ENCODE measurements around the gene TTLL13.

TTLL13 gene, protein sequence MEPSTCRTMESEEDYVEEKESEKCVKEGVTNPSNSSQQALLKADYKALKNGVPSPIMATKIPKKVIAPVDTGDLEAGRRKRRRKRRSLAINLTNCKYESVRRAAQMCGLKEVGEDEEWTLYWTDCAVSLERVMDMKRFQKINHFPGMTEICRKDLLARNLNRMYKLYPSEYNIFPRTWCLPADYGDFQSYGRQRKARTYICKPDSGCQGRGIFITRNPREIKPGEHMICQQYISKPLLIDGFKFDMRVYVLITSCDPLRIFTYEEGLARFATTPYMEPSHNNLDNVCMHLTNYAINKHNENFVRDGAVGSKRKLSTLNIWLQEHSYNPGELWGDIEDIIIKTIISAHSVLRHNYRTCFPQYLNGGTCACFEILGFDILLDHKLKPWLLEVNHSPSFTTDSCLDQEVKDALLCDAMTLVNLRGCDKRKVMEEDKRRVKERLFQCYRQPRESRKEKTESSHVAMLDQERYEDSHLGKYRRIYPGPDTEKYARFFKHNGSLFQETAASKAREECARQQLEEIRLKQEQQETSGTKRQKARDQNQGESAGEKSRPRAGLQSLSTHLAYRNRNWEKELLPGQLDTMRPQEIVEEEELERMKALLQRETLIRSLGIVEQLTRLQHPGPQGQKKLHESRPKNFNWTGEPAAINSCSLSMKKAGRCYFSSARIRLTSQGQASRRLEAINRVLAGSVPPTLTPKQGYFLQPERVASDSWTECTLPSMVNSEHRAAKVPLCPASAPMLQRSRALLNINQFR

DNA sequence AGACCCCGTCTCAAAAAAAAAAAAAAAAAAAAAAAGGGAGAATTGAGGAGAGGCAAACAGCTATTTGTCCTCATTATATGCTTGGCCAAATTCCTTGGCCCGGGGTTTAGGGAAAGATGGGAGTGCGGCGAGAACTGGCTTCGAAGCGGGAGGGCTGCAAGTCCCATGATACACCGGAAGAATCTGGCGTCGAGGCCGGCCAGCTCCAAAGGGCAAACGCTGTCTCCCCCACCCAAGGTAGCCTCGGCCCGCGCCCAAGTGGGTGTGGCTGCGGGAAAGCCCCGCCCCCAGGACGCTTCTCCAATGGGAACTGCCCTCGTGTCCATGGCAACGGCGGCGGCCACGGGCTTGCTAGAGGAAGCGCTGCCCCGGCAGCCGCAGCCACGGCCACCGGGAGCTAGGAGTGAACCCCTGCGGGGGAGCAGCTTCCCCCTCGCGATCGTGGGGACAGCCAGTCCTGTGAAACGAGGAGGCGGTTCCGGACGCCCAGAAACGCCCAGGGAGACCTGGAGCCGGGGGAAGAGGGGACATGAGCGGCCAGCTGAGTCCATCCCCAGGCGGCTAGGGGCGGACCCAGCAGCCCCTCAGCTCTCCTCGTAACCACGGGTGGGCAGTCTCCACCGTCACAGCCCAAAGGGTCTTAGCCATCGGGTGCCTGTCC, at the start of gene TTLL13:
Gene TTLL13, plus strand, starts transcription at position 354 of the 661 bp plus-strand sequence. CDS start 1,075 bp downstream, outside the sequence.
- Histone ChIP-seq H3K9me3 (ENCODE audit: low read length) (no peaks in the 10 kb centered on the region), H3K4me3 (ENCODE audit: low read depth in 1 of 2, low read length in 2 of 2) (peak within 1 kb of the TSS; percentile 65 to 68), H3K9ac (ENCODE audit: low read length) (no peak within 1 kb of the TSS), H3K27ac (ENCODE audit: low read depth, low read length) (no peak within 1 kb of the TSS), H3K36me3 (ENCODE audit: insufficient read depth, low read length) (no peaks in the 10 kb centered on the region), H3K4me1 (ENCODE audit: insufficient read depth, low read length) (peaks cover 9% of the 10 kb centered on the region), H3K27me3 (ENCODE audit: control insufficient read depth in 1 of 2, insufficient read depth in 2 of 2, low read length in 2 of 2) (no peaks in the 10 kb centered on the region)

DNA sequence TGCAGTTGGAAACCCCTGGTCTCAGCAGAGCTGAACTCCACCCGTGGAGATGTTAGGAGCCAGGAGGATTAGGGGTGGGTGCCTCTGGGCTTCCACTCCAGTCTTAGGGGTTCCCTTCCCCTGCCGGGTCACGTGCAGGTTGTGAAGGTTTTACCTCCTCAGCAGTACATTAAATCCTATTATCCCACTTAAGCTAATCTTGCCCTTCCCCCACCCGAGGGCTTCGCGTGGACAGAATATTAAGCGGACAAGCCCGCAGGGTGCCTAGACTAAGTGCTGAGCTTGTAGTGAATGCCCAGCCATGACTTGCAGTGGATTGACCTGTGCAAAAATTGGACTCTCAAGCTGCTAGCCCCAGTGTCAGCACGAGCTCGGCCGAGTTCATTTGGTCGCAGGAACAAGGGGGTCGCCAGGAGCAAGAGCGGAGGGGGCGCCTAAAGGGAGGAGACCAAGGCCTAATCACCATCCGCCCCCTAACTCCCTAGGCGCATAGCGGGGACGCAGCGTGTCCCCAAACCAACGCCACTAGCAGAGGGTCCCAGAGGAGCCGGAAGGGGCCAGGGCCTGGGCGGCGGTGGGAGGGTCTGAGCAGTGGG, 48.7 kb upstream of the TTLL13 start:
- H3K4me1 ChIP-seq (ENCODE audit: insufficient read depth, low read length), result peaks cover 37% of the 10 kb centered on the region
- peak overlapping the region; percentile 66 for H3K9ac ChIP-seq (ENCODE audit: low read length)

DNA sequence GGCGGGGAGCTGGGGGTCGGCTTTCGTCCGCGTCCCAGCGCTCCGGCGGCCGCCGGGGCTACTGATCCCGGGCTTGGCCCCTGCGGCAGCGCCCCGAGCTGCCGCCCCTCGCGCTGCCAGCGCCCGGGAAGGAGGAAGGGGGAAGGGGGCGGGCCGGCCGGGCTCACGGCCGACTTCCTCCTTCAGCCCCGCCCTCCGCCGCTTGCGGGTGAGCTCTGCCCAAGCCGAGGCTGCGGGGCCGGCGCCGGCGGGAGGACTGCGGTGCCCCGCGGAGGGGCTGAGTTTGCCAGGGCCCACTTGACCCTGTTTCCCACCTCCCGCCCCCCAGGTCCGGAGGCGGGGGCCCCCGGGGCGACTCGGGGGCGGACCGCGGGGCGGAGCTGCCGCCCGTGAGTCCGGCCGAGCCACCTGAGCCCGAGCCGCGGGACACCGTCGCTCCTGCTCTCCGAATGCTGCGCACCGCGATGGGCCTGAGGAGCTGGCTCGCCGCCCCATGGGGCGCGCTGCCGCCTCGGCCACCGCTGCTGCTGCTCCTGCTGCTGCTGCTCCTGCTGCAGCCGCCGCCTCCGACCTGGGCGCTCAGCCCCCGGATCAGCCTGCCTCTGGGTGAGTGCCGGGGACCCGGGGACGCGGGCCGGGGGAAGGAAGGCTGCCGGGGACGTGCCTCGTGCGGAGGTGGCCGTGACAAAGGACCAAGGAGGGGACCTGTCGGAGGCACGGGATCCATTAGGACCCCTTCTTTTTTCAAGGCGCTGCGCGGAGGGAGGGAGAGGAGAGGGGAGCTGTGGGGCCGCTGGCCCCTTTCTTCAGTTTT, 48.0 kb upstream of the TTLL13 start, which contains the start of gene SEMA4B:
Gene SEMA4B, plus strand, starts transcription at position 201 of the 814 bp plus-strand sequence. Its CDS starts 249 bp downstream, at position 450.
- Histone ChIP-seq H3K9ac (ENCODE audit: low read length) (peak within 1 kb of the TSS; percentile 84), H3K9me3 (ENCODE audit: low read length) (no peaks in the 10 kb centered on the region)

More for the DNA sequence above, 48.7 kb upstream of the TTLL13 start:
- H3K9me3 ChIP-seq (ENCODE audit: low read length), result no peaks in the 10 kb centered on the region
- H3K4me3 ChIP-seq (ENCODE audit: low read depth in 1 of 2, low read length in 2 of 2), result peak overlapping the region; percentile 86 to 99
- H3K27ac ChIP-seq (ENCODE audit: low read depth, low read length), result peak overlapping the region; percentile 90
- H3K36me3 ChIP-seq (ENCODE audit: insufficient read depth, low read length), result peaks cover 10% of the 10 kb centered on the region
- H3K27me3 ChIP-seq (ENCODE audit: control insufficient read depth in 1 of 2, insufficient read depth in 2 of 2, low read length in 2 of 2), result no peaks in the 10 kb centered on the region

DNA sequence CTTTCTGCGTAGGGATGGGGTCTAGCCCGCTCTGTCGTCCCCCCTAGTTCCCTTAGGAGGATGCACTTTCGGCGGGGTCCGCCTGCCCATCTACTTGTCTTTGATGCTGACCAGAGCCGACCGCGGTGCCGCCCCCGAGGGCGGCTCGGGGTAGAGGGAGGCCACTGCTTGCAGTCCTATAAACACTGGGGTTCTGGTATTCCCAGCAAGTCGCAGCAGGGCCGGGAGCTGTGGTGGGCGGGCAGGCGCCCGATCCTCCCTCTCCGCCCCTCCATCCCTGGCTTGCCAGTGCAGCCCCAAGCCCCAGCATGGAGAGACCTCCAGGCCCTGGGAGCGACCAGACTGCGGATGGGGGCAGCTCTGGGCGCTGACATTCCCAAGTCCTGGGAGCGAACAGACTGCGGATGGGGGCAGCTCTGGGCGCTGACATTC, 47.4 kb upstream of the TTLL13 start:
- Histone ChIP-seq H3K9ac (ENCODE audit: low read length) (peak overlapping the region; percentile 84), H3K4me3 (ENCODE audit: low read depth in 1 of 2, low read length in 2 of 2) (peak overlapping the region; percentile 86 to 99), H3K9me3 (ENCODE audit: low read length) (no peaks in the 10 kb centered on the region), H3K36me3 (ENCODE audit: insufficient read depth, low read length) (peaks cover 15% of the 10 kb centered on the region), H3K4me1 (ENCODE audit: insufficient read depth, low read length) (peaks cover 47% of the 10 kb centered on the region), H3K27ac (ENCODE audit: low read depth, low read length) (peak overlapping the region; percentile 90), H3K27me3 (ENCODE audit: control insufficient read depth in 1 of 2, insufficient read depth in 2 of 2, low read length in 2 of 2) (no peaks in the 10 kb centered on the region)

More for the DNA sequence above, 48.0 kb upstream of the TTLL13 start, which contains the start of gene SEMA4B:
- H3K27me3 ChIP-seq (ENCODE audit: control insufficient read depth in 1 of 2, insufficient read depth in 2 of 2, low read length in 2 of 2), result no peaks in the 10 kb centered on the region
- H3K27ac ChIP-seq (ENCODE audit: low read depth, low read length), result peak within 1 kb of the TSS; percentile 90
- H3K4me3 ChIP-seq (ENCODE audit: low read depth in 1 of 2, low read length in 2 of 2), result peak within 1 kb of the TSS; percentile 86 to 99
- H3K36me3 ChIP-seq (ENCODE audit: insufficient read depth, low read length), result peaks cover 9% of the 10 kb centered on the region
- H3K4me1 ChIP-seq (ENCODE audit: insufficient read depth, low read length), result peaks cover 44% of the 10 kb centered on the region

DNA sequence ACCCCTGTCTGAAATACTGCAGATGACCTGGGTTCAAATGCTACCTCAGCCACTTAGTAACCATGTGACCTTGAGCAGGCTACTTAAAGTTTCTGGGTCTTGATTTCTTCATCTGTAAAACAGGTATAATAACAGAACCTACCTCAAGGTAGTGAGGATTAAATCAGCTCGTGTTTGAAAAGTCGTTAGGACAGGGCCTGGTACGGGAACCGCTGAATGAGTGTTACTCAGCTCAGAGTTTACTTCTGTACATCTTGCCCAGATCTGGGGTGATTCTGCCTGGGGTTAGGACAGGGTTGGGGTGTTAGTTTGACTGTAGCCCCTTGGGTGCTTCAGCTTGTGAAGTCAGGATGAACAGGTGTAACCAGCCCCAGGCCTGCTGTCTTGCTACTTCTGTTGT, 46.4 kb upstream of the TTLL13 start:
- H3K4me1 ChIP-seq (ENCODE audit: insufficient read depth, low read length), result peaks cover 51% of the 10 kb centered on the region
- peak overlapping the region; percentile 86 to 99 for H3K4me3 ChIP-seq (ENCODE audit: low read depth in 1 of 2, low read length in 2 of 2)
- H3K27me3 ChIP-seq (ENCODE audit: control insufficient read depth in 1 of 2, insufficient read depth in 2 of 2, low read length in 2 of 2), result no peaks in the 10 kb centered on the region
- H3K36me3 ChIP-seq (ENCODE audit: insufficient read depth, low read length), result peaks cover 18% of the 10 kb centered on the region
- no peaks in the 10 kb centered on the region for H3K9me3 ChIP-seq (ENCODE audit: low read length)
- H3K27ac ChIP-seq (ENCODE audit: low read depth, low read length), result peak overlapping the region; percentile 90
- peak overlapping the region; percentile 84 for H3K9ac ChIP-seq (ENCODE audit: low read length)

DNA sequence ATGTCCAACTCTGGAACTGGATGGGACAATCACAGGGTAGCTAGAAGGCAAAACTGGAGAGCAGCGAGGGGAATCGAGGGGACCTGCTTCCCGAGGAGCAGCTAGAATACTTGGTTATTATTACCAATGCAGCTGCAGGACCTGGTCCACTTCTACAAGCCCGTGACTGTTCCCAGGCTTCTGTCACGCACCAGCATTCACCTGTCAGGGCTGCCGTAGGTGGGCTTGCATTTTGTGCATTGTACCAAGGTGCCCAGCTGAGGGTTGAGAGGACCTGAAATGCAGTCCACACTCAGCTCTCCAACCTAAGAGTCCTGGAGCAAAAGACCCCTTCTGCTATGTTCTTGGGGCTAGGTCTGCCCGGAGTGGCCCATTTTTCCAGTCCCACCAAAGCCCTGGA, 45.9 kb upstream of the TTLL13 start:
- Histone ChIP-seq H3K36me3 (ENCODE audit: insufficient read depth, low read length) (peaks cover 18% of the 10 kb centered on the region), H3K4me3 (ENCODE audit: low read depth in 1 of 2, low read length in 2 of 2) (no peak overlapping the region), H3K27me3 (ENCODE audit: control insufficient read depth in 1 of 2, insufficient read depth in 2 of 2, low read length in 2 of 2) (no peaks in the 10 kb centered on the region), H3K9ac (ENCODE audit: low read length) (no peak overlapping the region), H3K9me3 (ENCODE audit: low read length) (no peaks in the 10 kb centered on the region), H3K27ac (ENCODE audit: low read depth, low read length) (no peak overlapping the region), H3K4me1 (ENCODE audit: insufficient read depth, low read length) (peaks cover 51% of the 10 kb centered on the region)

DNA sequence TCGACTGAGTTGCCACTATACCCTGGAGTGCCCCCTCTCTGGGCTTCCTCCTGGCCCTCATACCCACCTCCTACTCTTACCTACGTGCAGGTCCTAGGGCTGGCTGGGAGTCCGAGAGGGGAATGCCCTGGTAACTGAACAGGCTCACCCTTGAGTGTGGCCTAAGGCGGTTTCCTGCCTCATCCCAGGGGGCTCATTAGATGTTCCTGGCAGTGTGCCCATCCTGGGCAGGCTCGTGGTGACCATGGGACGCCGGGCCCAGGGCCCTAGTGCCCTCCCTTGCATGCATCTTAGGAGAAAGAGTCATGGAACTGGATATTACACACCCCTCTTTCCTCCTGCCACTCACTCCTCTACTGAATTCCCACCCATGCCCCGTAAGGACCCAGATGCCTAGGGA, 45.4 kb upstream of the TTLL13 start:
- Histone ChIP-seq H3K9me3 (ENCODE audit: low read length) (no peaks in the 10 kb centered on the region), H3K9ac (ENCODE audit: low read length) (no peak overlapping the region), H3K4me1 (ENCODE audit: insufficient read depth, low read length) (peaks cover 51% of the 10 kb centered on the region), H3K36me3 (ENCODE audit: insufficient read depth, low read length) (peaks cover 18% of the 10 kb centered on the region), H3K27me3 (ENCODE audit: control insufficient read depth in 1 of 2, insufficient read depth in 2 of 2, low read length in 2 of 2) (no peaks in the 10 kb centered on the region), H3K4me3 (ENCODE audit: low read depth in 1 of 2, low read length in 2 of 2) (no peak overlapping the region), H3K27ac (ENCODE audit: low read depth, low read length) (no peak overlapping the region)

DNA sequence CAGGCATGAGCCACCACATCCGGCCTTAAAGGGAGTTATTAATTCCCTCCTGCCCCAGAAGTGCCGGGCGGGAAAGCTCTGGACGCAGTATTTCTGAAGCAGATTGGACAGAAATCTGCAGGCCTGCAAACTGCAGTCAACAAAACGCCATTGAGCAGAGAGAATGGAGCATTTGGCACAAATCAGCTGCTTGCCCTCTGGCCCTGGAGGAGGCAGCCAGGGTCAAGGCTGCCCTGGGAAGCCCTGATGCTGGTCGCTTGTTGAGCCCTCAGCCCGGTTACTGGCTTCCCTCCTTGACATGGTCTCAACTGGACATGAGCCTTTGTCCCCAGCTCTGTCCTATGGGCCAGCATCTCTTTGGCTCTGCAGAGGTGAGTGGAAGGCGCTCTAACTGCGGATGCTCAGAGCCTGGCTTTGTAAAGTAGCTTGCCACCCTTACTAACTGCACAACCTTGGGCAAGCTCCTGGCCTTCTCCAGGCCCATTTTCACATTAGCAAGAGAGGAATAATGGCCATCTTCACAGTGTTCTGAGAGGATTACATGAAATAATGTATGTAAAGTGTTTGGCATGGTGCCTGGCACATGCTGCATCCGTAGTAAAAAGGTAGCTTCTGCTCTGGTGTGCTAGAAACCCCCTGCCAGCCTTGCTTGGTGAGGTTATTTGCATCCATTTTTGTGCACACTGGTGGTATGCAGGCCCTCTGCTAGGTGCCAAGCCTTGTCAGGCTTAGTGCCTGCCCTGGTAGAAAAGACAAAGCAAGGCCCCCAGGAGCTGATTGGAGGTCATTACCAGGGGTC, 44.1 kb upstream of the TTLL13 start:
- Histone ChIP-seq H3K9me3 (ENCODE audit: low read length) (no peaks in the 10 kb centered on the region), H3K27ac (ENCODE audit: low read depth, low read length) (no peak overlapping the region), H3K36me3 (ENCODE audit: insufficient read depth, low read length) (peaks cover 27% of the 10 kb centered on the region), H3K27me3 (ENCODE audit: control insufficient read depth in 1 of 2, insufficient read depth in 2 of 2, low read length in 2 of 2) (no peaks in the 10 kb centered on the region), H3K4me1 (ENCODE audit: insufficient read depth, low read length) (peaks cover 59% of the 10 kb centered on the region), H3K9ac (ENCODE audit: low read length) (no peak overlapping the region), H3K4me3 (ENCODE audit: low read depth in 1 of 2, low read length in 2 of 2) (no peak overlapping the region)

DNA sequence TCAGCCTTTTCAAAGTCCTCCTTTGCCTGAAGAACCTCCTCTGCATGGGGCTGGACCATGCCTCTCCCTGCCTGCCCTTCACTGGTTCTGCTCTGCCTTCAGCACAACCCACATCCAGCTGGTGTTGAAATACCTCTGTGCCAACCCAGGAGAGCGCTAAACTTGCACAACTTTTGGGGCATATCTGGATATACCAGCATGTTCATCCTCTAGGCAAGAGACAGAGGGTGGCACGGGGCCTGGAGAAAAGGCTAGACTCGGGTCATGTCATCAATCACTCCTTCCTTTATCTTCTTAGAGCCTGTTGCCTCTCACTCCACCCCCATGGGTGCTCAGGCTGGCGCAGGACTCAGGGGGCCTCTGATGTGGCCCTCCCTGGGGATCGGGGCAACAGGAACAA, 43.5 kb upstream of the TTLL13 start:
- Histone ChIP-seq H3K27ac (ENCODE audit: low read depth, low read length) (no peak overlapping the region), H3K36me3 (ENCODE audit: insufficient read depth, low read length) (peaks cover 29% of the 10 kb centered on the region), H3K4me1 (ENCODE audit: insufficient read depth, low read length) (peaks cover 59% of the 10 kb centered on the region), H3K9me3 (ENCODE audit: low read length) (no peaks in the 10 kb centered on the region), H3K27me3 (ENCODE audit: control insufficient read depth in 1 of 2, insufficient read depth in 2 of 2, low read length in 2 of 2) (no peaks in the 10 kb centered on the region), H3K4me3 (ENCODE audit: low read depth in 1 of 2, low read length in 2 of 2) (no peak overlapping the region), H3K9ac (ENCODE audit: low read length) (no peak overlapping the region)

DNA sequence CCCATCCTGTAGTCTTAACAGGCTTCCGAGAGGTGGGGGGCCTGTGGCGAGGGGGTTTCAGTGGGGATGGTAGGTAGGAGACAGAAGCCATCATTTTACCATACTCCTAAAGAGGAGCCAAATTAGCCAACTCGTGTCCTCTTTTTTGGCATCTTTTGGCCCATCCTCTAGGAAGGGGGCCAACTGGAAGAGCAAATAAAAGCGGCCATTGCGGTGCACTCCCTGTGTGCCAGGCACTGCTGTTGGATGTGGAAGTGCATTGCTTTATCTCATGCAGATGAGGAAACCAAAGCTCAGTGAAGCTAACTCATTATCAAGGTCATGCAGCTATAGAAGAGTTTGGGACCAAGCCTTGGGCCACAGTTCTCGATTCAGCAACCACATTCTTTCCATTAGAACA, 42.1 kb upstream of the TTLL13 start:
- H3K36me3 ChIP-seq (ENCODE audit: insufficient read depth, low read length), result peaks cover 29% of the 10 kb centered on the region
- peaks cover 72% of the 10 kb centered on the region for H3K4me1 ChIP-seq (ENCODE audit: insufficient read depth, low read length)
- H3K27me3 ChIP-seq (ENCODE audit: control insufficient read depth in 1 of 2, insufficient read depth in 2 of 2, low read length in 2 of 2), result no peaks in the 10 kb centered on the region
- no peaks in the 10 kb centered on the region for H3K9me3 ChIP-seq (ENCODE audit: low read length)
- H3K4me3 ChIP-seq (ENCODE audit: low read depth in 1 of 2, low read length in 2 of 2), result no peak overlapping the region
- H3K9ac ChIP-seq (ENCODE audit: low read length), result no peak overlapping the region
- H3K27ac ChIP-seq (ENCODE audit: low read depth, low read length), result no peak overlapping the region

Data from muscle layer of colon (tissue), 2 donors.